Measurements from ENCODE around the gene LRBA. TPM values are rescaled to one million over a fixed set of nuclear protein-coding genes. Genes with fewer than 3 reads are reported as not detected.

LRBA gene
- total and polyA plus RNA-seq, 4 donors: 8.2 to 69.8 (median 32.8) TPM

GRCh38 chr4:151039733-151040132 is 24.6 kb upstream of the LRBA start:
- TF ChIP-seq ZBTB33 (IDR thresholded peaks at IDR 0.05): no peak
- no peak for TF ChIP-seq FOXA2 (IDR thresholded peaks at IDR 0.05)
- TF ChIP-seq RXRA (IDR thresholded peaks at IDR 0.05): no peak
- TF ChIP-seq ATF3 (IDR thresholded peaks at IDR 0.05): no peak
- no peak for TF ChIP-seq HNF4G (IDR thresholded peaks at IDR 0.05)
- Histone ChIP-seq H3K9me3 (ENCODE audit: control insufficient read depth in 4 of 4, low read length in 3 of 4) (no peaks in the 10 kb centered on the region), H3K27me3 (ENCODE audit: control insufficient read depth in 4 of 4, insufficient read depth in 4 of 4, low read length in 3 of 4) (no peaks in the 10 kb centered on the region), H3K4me3 (ENCODE audit: low read depth in 1 of 3, low read length in 3 of 3) (no peak overlapping the region), H3K9ac (ENCODE audit: low read depth in 1 of 2, low read length in 2 of 2) (no peak overlapping the region), H3K27ac (ENCODE audit: low read depth in 1 of 2, low read length in 2 of 2) (no peak overlapping the region), H3K4me1 (ENCODE audit: control insufficient read depth in 4 of 4, insufficient read depth in 4 of 4, low read length in 3 of 4) (no peaks in the 10 kb centered on the region), H3K36me3 (ENCODE audit: control insufficient read depth in 4 of 4, insufficient read depth in 3 of 4, low read depth in 1 of 4, low read length in 3 of 4) (no peaks in the 10 kb centered on the region)
- no peak for DNase-seq (ENCODE audit: low spot score)
- WGBS: 97% methylated on average over 2 of the region's 2 CpGs

- no peak for TF ChIP-seq REST (IDR thresholded peaks at IDR 0.05)
- no peak for TF ChIP-seq MAX (IDR thresholded peaks at IDR 0.05)
- Histone ChIP-seq H3K36me3 (ENCODE audit: control insufficient read depth in 4 of 4, insufficient read depth in 3 of 4, low read depth in 1 of 4, low read length in 3 of 4) (no peaks in the 10 kb centered on the region), H3K4me1 (ENCODE audit: control insufficient read depth in 4 of 4, insufficient read depth in 4 of 4, low read length in 3 of 4) (no peaks in the 10 kb centered on the region), H3K27ac (ENCODE audit: low read depth in 1 of 2, low read length in 2 of 2) (no peak overlapping the region), H3K27me3 (ENCODE audit: control insufficient read depth in 4 of 4, insufficient read depth in 4 of 4, low read length in 3 of 4) (no peaks in the 10 kb centered on the region), H3K9ac (ENCODE audit: low read depth in 1 of 2, low read length in 2 of 2) (no peak overlapping the region), H3K9me3 (ENCODE audit: control insufficient read depth in 4 of 4, low read length in 3 of 4) (no peaks in the 10 kb centered on the region), H3K4me3 (ENCODE audit: low read depth in 1 of 3, low read length in 3 of 3) (no peak overlapping the region)
- DNase-seq (ENCODE audit: low spot score): no peak
- 94% methylated on average over 9 of the region's 9 CpGs for WGBS
Measured at GRCh38 chr4:151038452-151039157, 23.5 kb upstream of the LRBA start.

GRCh38 chr4:151035911-151036310 is 20.8 kb upstream of the LRBA start:
- Histone ChIP-seq H3K27me3 (ENCODE audit: control insufficient read depth in 4 of 4, insufficient read depth in 4 of 4, low read length in 3 of 4) (no peaks in the 10 kb centered on the region), H3K4me1 (ENCODE audit: control insufficient read depth in 4 of 4, insufficient read depth in 4 of 4, low read length in 3 of 4) (no peaks in the 10 kb centered on the region), H3K9ac (ENCODE audit: low read depth in 1 of 2, low read length in 2 of 2) (no peak overlapping the region), H3K27ac (ENCODE audit: low read depth in 1 of 2, low read length in 2 of 2) (no peak overlapping the region), H3K4me3 (ENCODE audit: low read depth in 1 of 3, low read length in 3 of 3) (no peak overlapping the region), H3K36me3 (ENCODE audit: control insufficient read depth in 4 of 4, insufficient read depth in 3 of 4, low read depth in 1 of 4, low read length in 3 of 4) (no peaks in the 10 kb centered on the region), H3K9me3 (ENCODE audit: control insufficient read depth in 4 of 4, low read length in 3 of 4) (no peaks in the 10 kb centered on the region)
- 79% methylated on average over 4 of the region's 4 CpGs for WGBS
- no peak for TF ChIP-seq HNF4A (conservative IDR thresholded peaks at IDR 0.05)
- no peak for TF ChIP-seq REST (IDR thresholded peaks at IDR 0.05)
- no peak for TF ChIP-seq RAD21 (IDR thresholded peaks at IDR 0.05)
- no peak for TF ChIP-seq YY1 (IDR thresholded peaks at IDR 0.05)
- no peak for TF ChIP-seq FOXA2 (IDR thresholded peaks at IDR 0.05)
- TF ChIP-seq SP1 (IDR thresholded peaks at IDR 0.05): no peak
- TF ChIP-seq GABPA (IDR thresholded peaks at IDR 0.05 in 1 of 2, conservative IDR thresholded peaks at IDR 0.05 in 1 of 2): no peak
- no peak for TF ChIP-seq HNF4G (IDR thresholded peaks at IDR 0.05)
- no peak for TF ChIP-seq FOXA1 (IDR thresholded peaks at IDR 0.05)
- no peak for TF ChIP-seq MAX (IDR thresholded peaks at IDR 0.05)
- TF ChIP-seq NR2F2 (IDR thresholded peaks at IDR 0.05): no peak
- no peak for DNase-seq (ENCODE audit: low spot score)

All from liver (tissue), 9 donors.